ENCODE results near the gene DCST1.
A peak's percentile ranks its signal among the peaks of the same experiment; 100 is the strongest.

DCST1 gene

GRCh38 chr1:155083865-155084721 is 50.5 kb downstream of the DCST1 start:
- TF ChIP-seq CTCF (IDR thresholded peaks at IDR 0.05; ENCODE audit: control extremely low read depth, extremely low read depth, low read depth, missing control alignments), result peak; percentile 41
- ChIA-PET POLR2A (no interaction called here), CTCF (interaction anchor here (1.0 to 5.1 kb wide), 26 partner anchors 9 to 605 kb away, joined by 3 to 169 read pairs (median 8); partner anchors contain the start of genes ADAM15, DPM3, EFNA4 and KRTCAP2)
- DNase-seq (ENCODE audit: extremely low spot score), result no peak

- ChIA-PET POLR2A (interaction anchor here (1.1 kb wide), 1 partner anchor 68 kb away, joined by 4 read pairs; no protein-coding TSS in a partner anchor), CTCF (interaction anchor here (0.6 to 5.1 kb wide), 66 partner anchors 9 to 606 kb away, joined by 3 to 169 read pairs (median 5); partner anchors contain the start of genes ADAM15, DPM3, EFNA4 and FLAD1)
- peak; percentile 94 for TF ChIP-seq CTCF (IDR thresholded peaks at IDR 0.05; ENCODE audit: control extremely low read depth, extremely low read depth, low read depth, missing control alignments)
- DNase-seq (ENCODE audit: extremely low spot score), result peak; percentile 96
Observed at GRCh38 chr1:155084722-155085503, 51.3 kb downstream of the DCST1 start.

- peak; percentile 63 for DNase-seq (ENCODE audit: extremely low spot score)
- ChIA-PET CTCF (interaction anchor here (0.7 to 5.1 kb wide), 62 partner anchors 10 to 606 kb away, joined by 3 to 169 read pairs (median 5); partner anchors contain the start of genes ADAM15, DPM3, EFNA4 and KRTCAP2), POLR2A (interaction anchor here (1.1 kb wide), 1 partner anchor 69 kb away, joined by 4 read pairs; no protein-coding TSS in a partner anchor)
- no peak for TF ChIP-seq CTCF (IDR thresholded peaks at IDR 0.05; ENCODE audit: control extremely low read depth, extremely low read depth, low read depth, missing control alignments)
Observed at GRCh38 chr1:155085504-155086127, 52.0 kb downstream of the DCST1 start.

DNA sequence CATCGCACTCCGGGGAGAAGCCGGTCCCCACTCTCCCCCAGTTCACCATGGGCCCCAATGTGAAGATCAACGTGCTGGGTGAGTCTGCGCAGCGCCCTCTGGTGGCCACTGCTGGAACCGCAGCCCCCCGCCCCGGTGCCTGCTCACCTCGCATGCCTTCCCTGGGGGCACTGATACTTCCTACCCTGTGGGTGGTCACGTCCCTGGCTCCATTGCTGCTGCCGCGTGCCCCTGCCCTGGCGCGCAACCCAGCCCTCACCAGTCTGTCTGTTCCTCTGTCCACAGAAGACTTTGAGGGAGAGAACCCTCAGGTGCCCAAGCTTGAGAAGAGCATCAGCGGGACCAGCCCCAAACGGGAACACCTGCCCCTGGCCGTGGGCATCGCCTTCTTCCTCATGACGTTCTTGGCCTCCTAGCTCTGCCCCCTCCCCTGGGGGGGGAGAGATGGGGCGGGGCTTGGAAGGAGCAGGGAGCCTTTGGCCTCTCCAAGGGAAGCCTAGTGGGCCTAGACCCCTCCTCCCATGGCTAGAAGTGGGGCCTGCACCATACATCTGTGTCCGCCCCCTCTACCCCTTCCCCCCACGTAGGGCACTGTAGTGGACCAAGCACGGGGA is 52.6 kb downstream of the DCST1 start:
- DNase-seq (ENCODE audit: extremely low spot score), result peak; percentile 85
- POLR2A ChIA-PET, result no interaction called here
- TF ChIP-seq CTCF (IDR thresholded peaks at IDR 0.05; ENCODE audit: control extremely low read depth, extremely low read depth, low read depth, missing control alignments), result peak; percentile 99
- CTCF ChIA-PET, result interaction anchor here (0.7 to 5.1 kb wide), 24 partner anchors 10 to 130 kb away, joined by 3 to 169 read pairs (median 9); partner anchors contain the start of genes ADAM15, EFNA4, KRTCAP2 and PBXIP1

- ChIA-PET POLR2A (no interaction called here), CTCF (interaction anchor here (0.7 to 5.1 kb wide), 11 partner anchors 11 to 88 kb away, joined by 3 to 169 read pairs (median 23); partner anchors contain the start of genes ADAM15, EFNA4, KRTCAP2 and SLC50A1)
- DNase-seq (ENCODE audit: extremely low spot score), result no peak
- no peak for TF ChIP-seq CTCF (IDR thresholded peaks at IDR 0.05; ENCODE audit: control extremely low read depth, extremely low read depth, low read depth, missing control alignments)
Observed at GRCh38 chr1:155086856-155087535, 53.4 kb downstream of the DCST1 start.

All from GM10248 (cell line).